Endodermal cell (in vitro differentiated cells): Measurements from ENCODE around the gene CDAN1. TPM values are rescaled to one million over a fixed set of nuclear protein-coding genes. Genes with fewer than 3 reads are reported as not detected.

Experiments used
- DNase-seq: peaks from one replicate; pipeline ENCODE4 v3.0.0-alpha.2; 2017
- H3K27ac ChIP-seq: 2 replicates; pipeline ENCODE4 v1.5.1; 2013; ENCODE audit warnings: mild to moderate bottlenecking, low read depth, low read length, moderate library complexity
- H3K27me3 ChIP-seq: 2 replicates; pipeline ENCODE4 v1.6.1; 2013; ENCODE audit warnings: mild to moderate bottlenecking, low read length, moderate library complexity; ENCODE audit not compliant: insufficient read depth, control insufficient read depth, poor library complexity, severe bottlenecking
- H3K36me3 ChIP-seq: 2 replicates; pipeline ENCODE4 v1.7.0; 2013; ENCODE audit warnings: mild to moderate bottlenecking, low read length, moderate library complexity; ENCODE audit not compliant: control insufficient read depth, insufficient read depth
- H3K4me1 ChIP-seq: one replicate; pipeline ENCODE4 v1.7.0; 2013; ENCODE audit warnings: low read length; ENCODE audit not compliant: control insufficient read depth, insufficient read depth
- H3K4me3 ChIP-seq: 2 replicates; pipeline ENCODE4 v1.5.1; 2013; ENCODE audit warnings: mild to moderate bottlenecking, low read length, moderate library complexity
- H3K9ac ChIP-seq: 2 replicates; pipeline ENCODE4 v1.6.1; 2013; ENCODE audit warnings: mild to moderate bottlenecking, low read length, moderate library complexity; ENCODE audit not compliant: poor library complexity, severe bottlenecking; ENCODE audit errors: extremely low read depth
- H3K9me3 ChIP-seq: 2 replicates; pipeline ENCODE4 v1.6.1; 2013; ENCODE audit warnings: mild to moderate bottlenecking, low read length, moderate library complexity; ENCODE audit not compliant: control insufficient read depth
- H3K27ac Mint-ChIP-seq: 2 replicates; pipeline ENCODE4 v1.8.0; 2020; ENCODE audit warnings: mixed read lengths
- H3K27me3 Mint-ChIP-seq: 2 replicates; pipeline ENCODE4 v1.8.0; 2021; ENCODE audit warnings: mild to moderate bottlenecking, mixed read lengths; ENCODE audit not compliant: insufficient read depth
- H3K36me3 Mint-ChIP-seq: 2 replicates; pipeline ENCODE4 v1.8.0; 2020; ENCODE audit warnings: low read depth, mixed read lengths
- H3K4me1 Mint-ChIP-seq: 2 replicates; pipeline ENCODE4 v1.8.0; 2020; ENCODE audit warnings: mixed read lengths
- H3K4me3 Mint-ChIP-seq: 2 replicates; pipeline ENCODE4 v1.8.0; 2020; ENCODE audit warnings: mild to moderate bottlenecking, moderate library complexity, mixed read lengths
- H3K9me3 Mint-ChIP-seq: 2 replicates; pipeline ENCODE4 v1.8.0; 2020; ENCODE audit warnings: mild to moderate bottlenecking, mixed read lengths
- CTCF ChIP-seq: fragments of 200-600 bp; sonication (generic); conservative IDR thresholded peaks from 2 replicates; pipeline ENCODE4 v1.5.0; 2021; ENCODE audit warnings: antibody characterized with exemption, mild to moderate bottlenecking
- WGBS, 2 experiments: methylation state at CpG; one replicate each; pipeline versions ENCODE4 v1.1.5 to v1.1.7; 2013; ENCODE audit warnings: missing lambda C conversion rate in 2 of 2, mixed read lengths in 1 of 2; ENCODE audit not compliant: insufficient coverage in 1 of 2, insufficient read length in 1 of 2; 5-methylcytosine and 5-hydroxymethylcytosine counted together
- total RNA-seq, 2 donors: library from RNA; stranded (reverse); fragmentation: NEBNext Ultra II Directional in 1 of 2; extraction: Animal tissue kit (Norgen Biotek cat#: 25700) in 1 of 2; gene quantifications; 2 replicates in 1 of 2; 3 replicates in 1 of 2; pipeline ENCODE4 v1.2.1, GENCODE V29; 2021

Gene CDAN1
- total RNA-seq, 2 donors from 2014 or later, result 26.5 to 38.2 TPM

GRCh38 chr15:42749266-42749665, 12.3 kb upstream of the CDAN1 start:
- no peak for TF ChIP-seq CTCF
- Mint-ChIP-seq H3K4me1 (no peaks in the 10 kb centered on the region), H3K4me3 (no peak overlapping the region), H3K36me3 (peaks cover 19% of the 10 kb centered on the region), H3K27ac (no peak overlapping the region), H3K9me3 (no peaks in the 10 kb centered on the region), H3K27me3 (no peaks in the 10 kb centered on the region)
- no peaks in the 10 kb centered on the region for H3K4me1 ChIP-seq
- DNase-seq, result no peak
- WGBS, 2 experiments, result 78% methylated on average over 1 of the region's 1 CpG; no CpG with 5 or more reads in 1 of the 2 experiments
- H3K9ac ChIP-seq, result no peak overlapping the region
- H3K27me3 ChIP-seq, result no peaks in the 10 kb centered on the region
- peaks cover 3% of the 10 kb centered on the region for H3K36me3 ChIP-seq
- H3K4me3 ChIP-seq, result no peak overlapping the region
- no peak overlapping the region for H3K27ac ChIP-seq
- no peaks in the 10 kb centered on the region for H3K9me3 ChIP-seq

- H3K9me3 ChIP-seq, result no peaks in the 10 kb centered on the region
- Mint-ChIP-seq H3K9me3 (no peaks in the 10 kb centered on the region), H3K4me3 (no peak overlapping the region), H3K4me1 (no peaks in the 10 kb centered on the region), H3K27me3 (no peaks in the 10 kb centered on the region), H3K27ac (no peak overlapping the region), H3K36me3 (peaks cover 2% of the 10 kb centered on the region)
- no peak for TF ChIP-seq CTCF
- DNase-seq, result no peak
- H3K9ac ChIP-seq, result no peak overlapping the region
- H3K36me3 ChIP-seq, result no peaks in the 10 kb centered on the region
- no peak overlapping the region for H3K4me3 ChIP-seq
- 89% methylated on average over 1 of the region's 1 CpG; no CpG with 5 or more reads in 1 of the 2 experiments for WGBS, 2 experiments
- H3K27ac ChIP-seq, result no peak overlapping the region
- H3K4me1 ChIP-seq, result no peaks in the 10 kb centered on the region
- no peaks in the 10 kb centered on the region for H3K27me3 ChIP-seq
These were observed 7.3 kb upstream of the CDAN1 start for GRCh38 chr15:42744195-42744594.

- 99 to 100% methylated on average over 1 to 4 of the region's 4 CpGs for WGBS, 2 experiments
- H3K27ac ChIP-seq, result no peak overlapping the region
These were observed 5.2 kb upstream of the CDAN1 start for GRCh38 chr15:42742149-42742548.

More at GRCh38 chr15:42742149-42742548, 5.2 kb upstream of the CDAN1 start:
- Histone ChIP-seq H3K9me3 (no peaks in the 10 kb centered on the region), H3K27me3 (no peaks in the 10 kb centered on the region), H3K4me1 (no peaks in the 10 kb centered on the region), H3K4me3 (no peak overlapping the region), H3K36me3 (no peaks in the 10 kb centered on the region), H3K9ac (no peak overlapping the region)
- TF ChIP-seq CTCF, result no peak
- DNase-seq, result no peak
- Mint-ChIP-seq H3K9me3 (no peaks in the 10 kb centered on the region), H3K27ac (no peak overlapping the region), H3K27me3 (no peaks in the 10 kb centered on the region), H3K36me3 (peaks cover 2% of the 10 kb centered on the region), H3K4me1 (peaks cover 4% of the 10 kb centered on the region), H3K4me3 (no peak overlapping the region)
